Liver (tissue), 9 donors: ENCODE measurements around the gene NACA. TPM values are rescaled to one million over a fixed set of nuclear protein-coding genes. Genes with fewer than 3 reads are reported as not detected.
A peak's percentile ranks its signal among the peaks of the same experiment; 100 is the strongest.

ENCODE experiments used
- DNase-seq: peaks from one replicate; pipeline ENCODE4 v3.0.0-alpha.2; 2017; ENCODE audit warnings: low spot score
- H3K27ac ChIP-seq, 2 donors: one replicate each; pipeline ENCODE4 v1.7.0; 2013; ENCODE audit warnings: inconsistent platforms in 2 of 2, low read length in 2 of 2, control low read depth in 1 of 2, low read depth in 1 of 2, mild to moderate bottlenecking in 1 of 2
- H3K27me3 ChIP-seq, 4 donors: one replicate each; pipeline versions ENCODE4 v1.6.1 to v1.7.0; 2013; ENCODE audit warnings: low read length in 3 of 4, inconsistent platforms in 1 of 4, mild to moderate bottlenecking in 1 of 4, moderate library complexity in 1 of 4; ENCODE audit not compliant: control insufficient read depth in 4 of 4, insufficient read depth in 4 of 4
- H3K36me3 ChIP-seq, 4 donors: one replicate each; pipeline versions ENCODE4 v1.6.1 to v1.7.0; 2013; ENCODE audit warnings: low read length in 3 of 4, mild to moderate bottlenecking in 3 of 4, low read depth in 1 of 4, moderate library complexity in 1 of 4; ENCODE audit not compliant: control insufficient read depth in 4 of 4, insufficient read depth in 3 of 4
- H3K4me1 ChIP-seq, 4 donors: one replicate each; pipeline versions ENCODE4 v1.6.1 to v1.7.0; 2013; ENCODE audit warnings: low read length in 3 of 4, mild to moderate bottlenecking in 3 of 4, moderate library complexity in 1 of 4; ENCODE audit not compliant: control insufficient read depth in 4 of 4, insufficient read depth in 4 of 4
- H3K4me3 ChIP-seq, 3 donors: one replicate each; pipeline versions ENCODE4 v1.6.1 to v1.7.0; 2013; ENCODE audit warnings: low read length in 3 of 3, control low read depth in 1 of 3, low read depth in 1 of 3, mild to moderate bottlenecking in 1 of 3
- H3K9ac ChIP-seq, 2 donors: one replicate each; pipeline ENCODE4 v1.7.0; 2013; ENCODE audit warnings: low read length in 2 of 2, mild to moderate bottlenecking in 2 of 2, moderate library complexity in 2 of 2, control low read depth in 1 of 2, low read depth in 1 of 2
- H3K9me3 ChIP-seq, 4 donors: one replicate each; pipeline versions ENCODE4 v1.6.1 to v1.7.0; 2013; ENCODE audit warnings: low read length in 3 of 4; ENCODE audit not compliant: control insufficient read depth in 4 of 4
- EGR1 ChIP-seq, 2 donors: IDR thresholded peaks; 2 replicates each; pipeline ENCODE4 v1.6.1; 2016 to 2018; ENCODE audit warnings: antibody characterized with exemption in 2 of 2, low read depth in 2 of 2
- FOXA1 ChIP-seq: IDR thresholded peaks from 2 replicates; pipeline ENCODE4 v1.6.1; 2016; ENCODE audit warnings: antibody characterized with exemption
- FOXA2 ChIP-seq: IDR thresholded peaks from 2 replicates; pipeline ENCODE4 v1.6.1; 2016; ENCODE audit warnings: antibody characterized with exemption
- GABPA ChIP-seq, 2 donors: IDR thresholded peaks in 1 of 2; conservative IDR thresholded peaks in 1 of 2; 2 replicates each; pipeline ENCODE4 v1.6.1; 2016; ENCODE audit warnings: antibody characterized with exemption in 2 of 2, mild to moderate bottlenecking in 1 of 2, moderate library complexity in 1 of 2
- HNF4G ChIP-seq: IDR thresholded peaks from 2 replicates; pipeline ENCODE4 v1.6.1; 2016; ENCODE audit warnings: antibody characterized with exemption
- JUND ChIP-seq, 2 donors: IDR thresholded peaks; 2 replicates each; pipeline ENCODE4 v1.6.1; 2016; ENCODE audit warnings: antibody characterized with exemption in 2 of 2
- NR2F2 ChIP-seq: IDR thresholded peaks from 2 replicates; pipeline ENCODE4 v1.6.1; 2016; ENCODE audit warnings: antibody characterized with exemption
- RAD21 ChIP-seq, 2 donors: IDR thresholded peaks; 2 replicates each; pipeline ENCODE4 v1.6.1; 2016; ENCODE audit warnings: antibody characterized with exemption in 2 of 2, mild to moderate bottlenecking in 2 of 2
- REST ChIP-seq: IDR thresholded peaks from 2 replicates; pipeline ENCODE4 v1.6.1; 2016; ENCODE audit warnings: antibody characterized with exemption, mild to moderate bottlenecking
- RXRA ChIP-seq, 2 donors: IDR thresholded peaks; 2 replicates each; pipeline ENCODE4 v1.6.1; 2017 to 2018; ENCODE audit warnings: antibody characterized with exemption in 2 of 2, mild to moderate bottlenecking in 1 of 2
- SP1 ChIP-seq: IDR thresholded peaks from 2 replicates; pipeline ENCODE4 v1.6.1; 2018; ENCODE audit warnings: antibody characterized with exemption, mild to moderate bottlenecking
- TAF1 ChIP-seq: conservative IDR thresholded peaks from 2 replicates; pipeline ENCODE4 v1.6.1; 2016; ENCODE audit warnings: antibody characterized with exemption, mild to moderate bottlenecking
- YY1 ChIP-seq: IDR thresholded peaks from 2 replicates; pipeline ENCODE4 v1.6.1; 2016; ENCODE audit warnings: antibody characterized with exemption, mild to moderate bottlenecking
- WGBS: extraction: QIAGEN DNeasy Blood & Tissue Kit; methylation state at CpG from one replicate; pipeline ENCODE4 v1.1.7; 2013; 5-methylcytosine and 5-hydroxymethylcytosine counted together
- polyA plus RNA-seq, 2 donors: library from polyadenylated mRNA; stranded (reverse) in 1 of 2; unstranded in 1 of 2; fragments of 200-250 nt in 1 of 2; fragments of >200 nt in 1 of 2; fragmentation: Nextera tagmentation in 1 of 2; extraction: Ambion mirVana in 1 of 2; gene quantifications; one replicate each; pipeline versions ENCODE4 v1.2.1 to v1.2.3, GENCODE V29; 2013 to 2015
- total RNA-seq, 2 donors: library from RNA; depleted of rRNA; stranded (reverse); fragments of >200 nt; gene quantifications; one replicate each; pipeline ENCODE4 v1.2.3, GENCODE V29; 2014
- TF ChIP-seq, protein P1 (sequence below): IDR thresholded peaks from 2 replicates; pipeline ENCODE4 v1.6.1; 2016; ENCODE audit warnings: antibody characterized with exemption
- TF ChIP-seq, protein P2 (sequence below): IDR thresholded peaks from 2 replicates; pipeline ENCODE4 v1.6.1; 2016; ENCODE audit warnings: antibody characterized with exemption
- TF ChIP-seq, protein P3 (sequence below): fragments of 150-350 bp; IDR thresholded peaks from 2 replicates; pipeline ENCODE4 v1.5.1; 2017; ENCODE audit warnings: improper control_type of control experiment, low read depth, low read length; ENCODE audit not compliant: missing input control
- donor health status: healthy.
- donor health status: healthy.
- donor health status: healthy.
- donor health status: healthy.
- donor health status: healthy.

Gene NACA
- total and polyA plus RNA-seq, 4 donors = 365 to 695 (median 456) TPM

- WGBS = 46% methylated on average over 7 of the region's 7 CpGs
- Histone ChIP-seq H3K9me3 (no peaks in the 10 kb centered on the region), H3K4me3 (peak overlapping the region; percentile 14 to 37 (median 33)), H3K36me3 (peaks cover 0 to 9% (median 5%) of the 10 kb centered on the region in 4 donors), H3K27me3 (no peaks in the 10 kb centered on the region), H3K4me1 (peaks cover 9 to 35% (median 29%) of the 10 kb centered on the region in 4 donors), H3K27ac (peak overlapping the region; percentile 89 to 92), H3K9ac (peak overlapping the region; percentile 83 to 90)
- no peak for TF ChIP-seq FOXA1
- TF ChIP-seq RAD21 (IDR thresholded peaks at IDR 0.05) = no peak
- TF ChIP-seq NR2F2 = no peak
- no peak for TF ChIP-seq SP1
- TF ChIP-seq, protein P1, sequence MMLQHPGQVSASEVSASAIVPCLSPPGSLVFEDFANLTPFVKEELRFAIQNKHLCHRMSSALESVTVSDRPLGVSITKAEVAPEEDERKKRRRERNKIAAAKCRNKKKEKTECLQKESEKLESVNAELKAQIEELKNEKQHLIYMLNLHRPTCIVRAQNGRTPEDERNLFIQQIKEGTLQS = no peak
- no peak for TF ChIP-seq TAF1
- DNase-seq = no peak
These were observed 614 bp upstream of the NACA start for GRCh38 chr12:56725723-56726102.

GRCh38 chr12:56724701-56724971 is 463 bp downstream of the NACA start:
- Histone ChIP-seq H3K36me3 (peaks cover 2 to 15% (median 7%) of the 10 kb centered on the region in 4 donors), H3K9ac (peak overlapping the region; percentile 96 to 98), H3K9me3 (no peaks in the 10 kb centered on the region), H3K27ac (peak overlapping the region; percentile 89 to 92), H3K27me3 (no peaks in the 10 kb centered on the region), H3K4me1 (peaks cover 9 to 37% (median 30%) of the 10 kb centered on the region in 4 donors), H3K4me3 (peak overlapping the region; percentile 68 to 93 (median 84))
- WGBS = under 1% methylated on average over 9 of the region's 9 CpGs
- no peak for DNase-seq
- TF ChIP-seq EGR1 (IDR thresholded peaks at IDR 0.05; ENCODE audit: low read depth in 2 of 2) (no peak), FOXA1 (no peak), GABPA (IDR thresholded peaks at IDR 0.05 in 1 of 2, conservative IDR thresholded peaks at IDR 0.05 in 1 of 2) (no peak), SP1 (no peak), RAD21 (IDR thresholded peaks at IDR 0.05) (no peak), HNF4G (no peak), JUND (IDR thresholded peaks at IDR 0.05) (no peak), YY1 (no peak), REST (no peak), TAF1 (no peak), NR2F2 (no peak), FOXA2 (no peak), RXRA (IDR thresholded peaks at IDR 0.05) (no peak)
- TF ChIP-seq, protein P2, sequence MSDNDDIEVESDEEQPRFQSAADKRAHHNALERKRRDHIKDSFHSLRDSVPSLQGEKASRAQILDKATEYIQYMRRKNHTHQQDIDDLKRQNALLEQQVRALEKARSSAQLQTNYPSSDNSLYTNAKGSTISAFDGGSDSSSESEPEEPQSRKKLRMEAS = no peak
- TF ChIP-seq, protein P1 = no peak
- TF ChIP-seq, protein P3, sequence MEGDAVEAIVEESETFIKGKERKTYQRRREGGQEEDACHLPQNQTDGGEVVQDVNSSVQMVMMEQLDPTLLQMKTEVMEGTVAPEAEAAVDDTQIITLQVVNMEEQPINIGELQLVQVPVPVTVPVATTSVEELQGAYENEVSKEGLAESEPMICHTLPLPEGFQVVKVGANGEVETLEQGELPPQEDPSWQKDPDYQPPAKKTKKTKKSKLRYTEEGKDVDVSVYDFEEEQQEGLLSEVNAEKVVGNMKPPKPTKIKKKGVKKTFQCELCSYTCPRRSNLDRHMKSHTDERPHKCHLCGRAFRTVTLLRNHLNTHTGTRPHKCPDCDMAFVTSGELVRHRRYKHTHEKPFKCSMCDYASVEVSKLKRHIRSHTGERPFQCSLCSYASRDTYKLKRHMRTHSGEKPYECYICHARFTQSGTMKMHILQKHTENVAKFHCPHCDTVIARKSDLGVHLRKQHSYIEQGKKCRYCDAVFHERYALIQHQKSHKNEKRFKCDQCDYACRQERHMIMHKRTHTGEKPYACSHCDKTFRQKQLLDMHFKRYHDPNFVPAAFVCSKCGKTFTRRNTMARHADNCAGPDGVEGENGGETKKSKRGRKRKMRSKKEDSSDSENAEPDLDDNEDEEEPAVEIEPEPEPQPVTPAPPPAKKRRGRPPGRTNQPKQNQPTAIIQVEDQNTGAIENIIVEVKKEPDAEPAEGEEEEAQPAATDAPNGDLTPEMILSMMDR = no peak
